GM18873 (cell line): ENCODE data around the gene MGAT5B.

Experiments
- ATAC-seq: cut with Tn5 transposase; IDR thresholded peaks from one replicate; pipeline ENCODE4 v1.9.1; 2021; ENCODE audit warnings: mild to moderate bottlenecking, moderate library complexity, moderate number of reproducible peaks; ENCODE audit not compliant: unreplicated experiment, low FRiP score

Gene MGAT5B

DNA sequence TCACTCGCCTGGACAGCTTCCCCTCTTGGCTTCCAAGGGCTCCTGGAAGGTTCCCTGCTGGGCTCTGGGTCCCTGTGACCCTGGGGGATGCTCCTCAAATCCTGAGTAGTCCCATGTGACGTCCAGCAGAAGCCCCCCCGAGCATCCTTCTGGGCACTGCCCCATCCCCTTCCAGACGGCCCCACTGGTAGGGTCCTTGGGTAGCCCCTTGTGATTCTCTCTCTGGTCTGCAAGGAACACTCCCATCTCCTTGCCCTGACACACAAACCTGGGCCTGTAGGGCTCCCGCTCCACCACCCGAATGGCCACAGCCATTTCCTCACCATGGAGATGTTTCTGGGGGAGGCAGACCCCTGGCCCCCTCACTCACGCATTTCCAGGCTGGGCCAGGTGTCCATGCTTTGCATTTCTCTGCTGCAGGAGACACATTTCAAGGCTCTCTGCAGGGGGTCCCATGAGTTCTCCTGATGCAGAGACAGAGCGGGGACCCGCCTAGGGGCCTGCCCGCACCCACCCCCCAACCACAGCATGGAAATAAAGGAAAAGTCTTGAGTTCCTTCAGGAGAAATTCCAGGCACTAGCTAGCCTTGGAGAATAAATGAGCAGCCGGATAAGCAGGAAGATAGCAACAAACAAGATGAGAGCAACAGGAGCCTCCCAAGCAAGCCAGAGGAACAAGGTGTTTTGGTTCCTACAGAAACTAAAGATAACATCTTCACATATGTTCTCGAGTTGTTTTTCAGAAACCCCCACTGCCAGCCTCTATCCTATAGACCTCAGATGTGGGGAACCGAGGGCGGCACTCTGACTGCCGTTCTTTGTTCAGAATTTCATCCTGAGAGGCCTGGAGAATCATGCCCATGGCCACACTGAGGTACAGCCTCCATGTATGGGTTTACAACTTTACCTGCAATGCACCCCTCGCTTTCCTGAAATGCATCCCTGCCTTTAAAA, 128.8 kb downstream of the MGAT5B start:
- ATAC-seq: no peak

DNA sequence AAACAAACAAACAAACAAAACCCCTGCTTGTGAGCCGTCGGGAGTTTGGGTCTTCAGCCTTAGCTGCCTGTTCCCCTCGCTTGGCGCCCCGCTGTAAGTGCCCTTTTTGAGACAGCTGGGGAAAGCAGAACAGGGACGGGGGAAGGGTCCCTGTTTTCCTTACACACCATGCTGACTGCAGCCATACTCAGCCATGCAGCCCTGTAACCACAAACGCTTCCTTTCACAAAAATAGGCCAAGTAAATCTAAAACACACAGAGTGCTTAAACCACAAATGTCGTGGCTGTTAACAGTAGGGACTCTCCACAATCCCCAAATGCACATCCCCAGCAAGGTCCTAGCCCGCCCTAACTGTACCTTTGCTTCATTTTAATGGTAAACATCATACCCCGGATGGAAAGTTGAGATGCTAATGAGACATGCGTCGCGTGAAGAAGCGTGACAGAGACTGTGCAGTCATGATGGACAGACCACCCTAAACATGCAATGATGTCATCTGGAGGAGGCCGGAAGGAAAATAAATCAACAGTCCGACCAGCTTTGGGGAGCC, 129.9 kb downstream of the MGAT5B start:
- no peak for ATAC-seq

DNA sequence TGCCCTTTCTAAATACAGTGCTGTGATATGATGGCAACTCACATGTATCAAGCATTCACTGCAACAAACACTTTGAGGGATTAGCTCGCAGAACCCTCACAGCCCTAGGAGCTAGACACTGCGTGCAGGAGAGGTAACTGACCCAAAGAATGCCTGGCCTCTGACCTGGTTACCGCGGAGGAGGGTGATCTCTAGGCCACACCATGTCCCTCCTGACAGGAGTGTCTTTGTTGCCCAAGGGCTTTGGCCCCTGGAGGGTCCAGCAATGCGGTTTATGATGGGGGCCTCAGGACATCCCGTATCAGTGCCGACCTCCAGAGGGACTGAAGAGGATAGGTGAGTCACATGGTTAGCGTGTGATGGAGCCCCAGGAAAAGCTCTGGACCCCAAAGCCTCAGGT, 130.6 kb downstream of the MGAT5B start:
- no peak for ATAC-seq
